Trophoblast cell (in vitro differentiated cells and primary cell): ENCODE measurements around the gene FAM184A.

Source experiments
- DNase-seq, 2 donors: peaks; one replicate each; pipeline ENCODE4 v3.0.0-alpha.2; 2016
- H2AFZ ChIP-seq: 2 replicates; pipeline ENCODE4 v1.6.1; 2013; ENCODE audit warnings: low read length, moderate library complexity, mild to moderate bottlenecking; ENCODE audit not compliant: insufficient read depth, poor library complexity
- H2AK5ac ChIP-seq: 2 replicates; pipeline ENCODE4 v1.6.1; 2013; ENCODE audit warnings: mild to moderate bottlenecking, low read length
- H2BK120ac ChIP-seq: 2 replicates; pipeline ENCODE4 v1.6.1; 2013; ENCODE audit warnings: low read length, mild to moderate bottlenecking, moderate library complexity; ENCODE audit not compliant: insufficient read depth, poor library complexity
- H2BK12ac ChIP-seq: 2 replicates; pipeline ENCODE4 v1.6.1; 2013; ENCODE audit warnings: mild to moderate bottlenecking, low read length, moderate library complexity
- H2BK5ac ChIP-seq: 2 replicates; pipeline ENCODE4 v1.6.1; 2013; ENCODE audit warnings: low read length, low read depth, moderate library complexity, mild to moderate bottlenecking; ENCODE audit not compliant: poor library complexity
- H3K14ac ChIP-seq: 2 replicates; pipeline ENCODE4 v1.6.1; 2013; ENCODE audit warnings: mild to moderate bottlenecking, low read length
- H3K18ac ChIP-seq: 2 replicates; pipeline ENCODE4 v1.6.1; 2013; ENCODE audit warnings: mild to moderate bottlenecking, low read length
- H3K23ac ChIP-seq: 2 replicates; pipeline ENCODE4 v1.6.1; 2013; ENCODE audit warnings: low read length
- H3K27ac ChIP-seq: 2 replicates; pipeline ENCODE4 v1.5.1; 2013; ENCODE audit warnings: low read depth, mild to moderate bottlenecking, inconsistent platforms, low read length, moderate library complexity
- H3K27me3 ChIP-seq: 2 replicates; pipeline ENCODE4 v1.6.1; 2013; ENCODE audit warnings: inconsistent platforms, mild to moderate bottlenecking, low read length, moderate library complexity; ENCODE audit not compliant: insufficient read depth
- H3K36me3 ChIP-seq, 2 experiments: 1 replicate in 1 of 2; 2 replicates in 1 of 2; pipeline ENCODE4 v1.6.1; 2013; ENCODE audit warnings: low read length in 2 of 2, mild to moderate bottlenecking in 2 of 2, moderate library complexity in 1 of 2; ENCODE audit not compliant: insufficient read depth in 2 of 2, control insufficient read depth in 1 of 2
- H3K4ac ChIP-seq: 2 replicates; pipeline ENCODE4 v1.6.1; 2013; ENCODE audit warnings: low read depth, mild to moderate bottlenecking, low read length, moderate library complexity
- H3K4me1 ChIP-seq, 2 experiments: 1 replicate in 1 of 2; 2 replicates in 1 of 2; pipeline ENCODE4 v1.6.1; 2013; ENCODE audit warnings: low read length in 2 of 2, mild to moderate bottlenecking in 2 of 2, moderate library complexity in 1 of 2; ENCODE audit not compliant: insufficient read depth in 2 of 2, control insufficient read depth in 1 of 2
- H3K4me2 ChIP-seq: 2 replicates; pipeline ENCODE4 v1.6.1; 2013; ENCODE audit warnings: inconsistent platforms, mild to moderate bottlenecking, low read length, moderate library complexity
- H3K4me3 ChIP-seq: 2 replicates; pipeline ENCODE4 v1.5.1; 2013; ENCODE audit warnings: mild to moderate bottlenecking, low read depth, low read length, inconsistent platforms
- H3K79me1 ChIP-seq: one replicate; pipeline ENCODE4 v1.6.1; 2013; ENCODE audit warnings: low read length
- H3K79me2 ChIP-seq: 2 replicates; pipeline ENCODE4 v1.6.1; 2013; ENCODE audit warnings: low read length, mild to moderate bottlenecking; ENCODE audit not compliant: control insufficient read depth, insufficient read depth, poor library complexity
- H3K9ac ChIP-seq: 2 replicates; pipeline ENCODE4 v1.6.1; 2013; ENCODE audit warnings: mild to moderate bottlenecking, low read length
- H3K9me3 ChIP-seq: 2 replicates; pipeline ENCODE4 v1.6.1; 2013; ENCODE audit warnings: low read depth, mild to moderate bottlenecking, control low read depth, inconsistent platforms, low read length; ENCODE audit not compliant: insufficient read depth
- H4K12ac ChIP-seq: 2 replicates; pipeline ENCODE4 v1.6.1; 2013; ENCODE audit warnings: low read depth, mild to moderate bottlenecking, low read length, moderate library complexity
- H4K8ac ChIP-seq: 2 replicates; pipeline ENCODE4 v1.6.1; 2013; ENCODE audit warnings: low read depth, mild to moderate bottlenecking, low read length, moderate library complexity
- H4K91ac ChIP-seq: one replicate; pipeline ENCODE4 v1.6.1; 2013; ENCODE audit warnings: low read depth, mild to moderate bottlenecking, low read length, moderate library complexity
- WGBS: extraction: QIAGEN DNeasy Blood & Tissue Kit; methylation state at CpG from one replicate; pipeline ENCODE4 v1.1.7; 2013; ENCODE audit warnings: missing lambda C conversion rate; ENCODE audit not compliant: insufficient read length, insufficient coverage; ENCODE audit errors: extremely low coverage; 5-methylcytosine and 5-hydroxymethylcytosine counted together

The FAM184A gene

DNA sequence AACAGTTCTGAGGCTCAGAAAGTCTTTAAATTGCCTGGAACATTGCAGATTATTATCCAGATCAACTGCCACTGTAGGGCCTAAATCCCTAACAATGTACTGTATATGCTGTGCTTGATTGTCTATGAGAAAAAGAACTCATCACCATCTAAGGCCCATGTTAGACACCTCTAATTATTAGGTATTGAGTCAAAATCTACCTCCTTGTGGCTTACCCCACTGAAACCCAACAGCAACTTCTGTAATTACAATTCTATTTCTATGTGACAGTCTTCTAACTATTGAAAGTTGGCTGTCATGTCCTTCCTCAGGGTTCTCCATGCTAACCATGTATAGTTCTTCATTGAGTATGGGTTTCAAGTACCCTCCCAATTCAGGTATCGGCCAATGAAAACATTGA lies 157.4 kb downstream of the FAM184A start:
- no peak overlapping the region for H4K91ac ChIP-seq
- no peak overlapping the region for H3K9ac ChIP-seq
- H2AFZ ChIP-seq = no peak overlapping the region
- no peaks in the 10 kb centered on the region for H3K27me3 ChIP-seq
- no peak overlapping the region for H2BK120ac ChIP-seq
- H3K36me3 ChIP-seq = peaks cover 4 to 19% of the 10 kb centered on the region in 2 experiments
- H3K14ac ChIP-seq = no peak overlapping the region
- H3K4me2 ChIP-seq = no peak overlapping the region
- H4K8ac ChIP-seq = no peak overlapping the region
- H3K27ac ChIP-seq = no peak overlapping the region
- H4K12ac ChIP-seq = no peak overlapping the region
- no peak overlapping the region for H3K4me3 ChIP-seq
- no peak overlapping the region for H2AK5ac ChIP-seq
- H3K4me1 ChIP-seq = no peaks in the 10 kb centered on the region
- DNase-seq = no peak
- no peaks in the 10 kb centered on the region for H3K9me3 ChIP-seq
- H3K18ac ChIP-seq = no peak overlapping the region
- H3K23ac ChIP-seq = no peak overlapping the region
- H3K4ac ChIP-seq = no peak overlapping the region
- no CpG with 5 or more reads among the region's 1 CpG for WGBS
- H3K79me1 ChIP-seq = no peaks in the 10 kb centered on the region
- H2BK12ac ChIP-seq = no peak overlapping the region
- no peak overlapping the region for H2BK5ac ChIP-seq
- no peaks in the 10 kb centered on the region for H3K79me2 ChIP-seq

DNA sequence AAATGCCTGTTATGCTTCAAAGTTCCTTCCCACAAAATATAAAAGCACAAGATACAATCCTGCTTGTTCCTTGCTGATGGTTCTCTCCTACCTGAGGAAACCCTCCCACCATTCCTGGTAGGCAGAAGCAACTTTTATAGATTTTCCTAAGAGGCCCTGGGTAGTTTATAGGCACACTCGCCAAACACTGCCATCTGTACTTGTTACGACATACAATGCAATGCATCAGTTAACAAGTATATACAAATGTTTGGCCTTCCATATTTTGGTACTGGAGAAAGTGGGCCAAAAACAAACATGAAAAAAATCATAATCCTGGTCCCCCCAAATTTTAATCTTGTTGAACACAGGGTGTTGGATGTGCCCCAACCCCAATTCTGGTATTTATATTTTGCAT lies 160.1 kb downstream of the FAM184A start:
- Histone ChIP-seq H3K79me2 (no peaks in the 10 kb centered on the region), H3K9ac (no peak overlapping the region), H4K12ac (no peak overlapping the region), H3K9me3 (no peaks in the 10 kb centered on the region), H2BK5ac (no peak overlapping the region), H3K36me3 (peaks cover 7 to 23% of the 10 kb centered on the region in 2 experiments), H3K18ac (no peak overlapping the region), H2BK120ac (no peak overlapping the region), H4K91ac (no peak overlapping the region), H4K8ac (no peak overlapping the region), H3K4me2 (no peak overlapping the region), H3K4me3 (no peak overlapping the region), H3K23ac (no peak overlapping the region), H3K27me3 (no peaks in the 10 kb centered on the region), H2AK5ac (no peak overlapping the region), H3K79me1 (no peaks in the 10 kb centered on the region), H2AFZ (no peak overlapping the region), H3K14ac (no peak overlapping the region), H3K4me1 (no peaks in the 10 kb centered on the region), H2BK12ac (no peak overlapping the region), H3K4ac (no peak overlapping the region), H3K27ac (no peak overlapping the region)
- no CpG with 5 or more reads among the region's 2 CpGs for WGBS
- DNase-seq = no peak

DNA sequence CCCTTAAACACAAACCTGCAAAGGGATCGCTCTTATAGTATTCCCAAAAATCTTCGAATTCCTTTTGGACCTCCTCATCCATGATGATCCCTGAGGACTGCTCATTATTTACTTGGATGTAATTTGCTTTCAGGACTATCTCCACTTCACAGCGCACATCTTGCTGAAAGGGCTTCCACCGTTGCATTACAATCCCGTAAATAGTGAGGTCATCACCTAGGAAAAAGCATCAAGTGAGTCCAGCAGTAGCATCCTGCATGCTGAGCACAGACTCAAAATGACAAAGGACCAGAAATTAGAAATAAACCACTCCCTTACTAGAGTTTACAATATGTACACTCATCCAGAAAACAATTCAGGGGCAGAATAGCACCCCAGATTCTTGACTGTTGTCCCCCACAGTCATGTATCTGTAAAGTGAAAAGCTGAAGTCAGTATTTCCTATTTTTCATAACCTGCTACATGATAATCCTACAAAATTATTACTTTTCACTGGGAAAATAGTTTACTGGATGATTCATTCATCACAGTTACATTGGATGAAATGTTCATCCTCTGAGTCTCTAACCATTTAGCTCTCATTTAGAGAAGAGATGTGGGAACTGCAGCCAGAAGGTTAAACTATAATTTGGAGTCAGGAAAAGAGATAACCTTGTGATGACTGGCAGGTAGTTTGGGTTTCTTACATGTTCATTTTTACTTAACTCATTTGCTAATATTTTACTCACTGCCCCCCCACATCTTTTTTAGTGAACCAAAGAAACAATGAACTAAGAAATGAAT lies 160.7 kb downstream of the FAM184A start:
- Histone ChIP-seq H2BK12ac (no peak overlapping the region), H2BK120ac (no peak overlapping the region), H4K8ac (no peak overlapping the region), H3K9ac (no peak overlapping the region), H3K4me2 (no peak overlapping the region), H3K14ac (no peak overlapping the region), H3K4ac (no peak overlapping the region), H3K27ac (no peak overlapping the region), H2AFZ (no peak overlapping the region), H4K12ac (no peak overlapping the region), H3K18ac (no peak overlapping the region), H3K23ac (no peak overlapping the region), H3K4me3 (no peak overlapping the region), H3K4me1 (no peaks in the 10 kb centered on the region), H3K9me3 (no peaks in the 10 kb centered on the region), H3K79me2 (no peaks in the 10 kb centered on the region), H3K36me3 (peaks cover 5 to 22% of the 10 kb centered on the region in 2 experiments), H2AK5ac (no peak overlapping the region), H2BK5ac (no peak overlapping the region), H3K79me1 (no peaks in the 10 kb centered on the region), H3K27me3 (no peaks in the 10 kb centered on the region), H4K91ac (no peak overlapping the region)
- no peak for DNase-seq
- no CpG with 5 or more reads among the region's 5 CpGs for WGBS

DNA sequence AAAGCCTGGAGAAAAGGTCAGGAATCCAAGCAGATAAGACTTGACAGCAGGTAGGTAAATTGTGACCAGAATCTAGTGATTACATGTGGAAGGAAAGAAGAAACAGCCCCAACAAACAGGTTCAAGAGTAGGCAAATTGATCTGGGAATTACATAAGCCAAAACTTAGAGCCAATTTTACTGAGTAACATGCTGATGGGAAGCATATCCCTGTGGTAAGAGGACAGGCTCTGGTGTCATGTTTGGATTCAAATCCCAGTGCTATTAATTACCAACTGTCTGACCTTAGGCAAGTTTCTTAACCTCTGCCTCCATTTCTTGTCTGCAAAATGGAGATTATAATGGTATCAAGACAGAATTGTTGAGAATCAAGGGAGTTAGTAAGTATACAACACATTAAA lies 163.9 kb downstream of the FAM184A start:
- DNase-seq = no peak
- no peak overlapping the region for H3K4me2 ChIP-seq
- no peak overlapping the region for H3K14ac ChIP-seq
- H3K4me3 ChIP-seq = no peak overlapping the region
- no peaks in the 10 kb centered on the region for H3K79me1 ChIP-seq
- H3K9ac ChIP-seq = no peak overlapping the region
- H2BK5ac ChIP-seq = no peak overlapping the region
- no peaks in the 10 kb centered on the region for H3K79me2 ChIP-seq
- no peaks in the 10 kb centered on the region for H3K9me3 ChIP-seq
- H4K91ac ChIP-seq = no peak overlapping the region
- H2AK5ac ChIP-seq = no peak overlapping the region
- no peak overlapping the region for H4K12ac ChIP-seq
- no peaks in the 10 kb centered on the region for H3K27me3 ChIP-seq
- H3K27ac ChIP-seq = no peak overlapping the region
- H3K36me3 ChIP-seq = peaks cover 9 to 20% of the 10 kb centered on the region in 2 experiments
- H3K18ac ChIP-seq = no peak overlapping the region
- no peaks in the 10 kb centered on the region for H3K4me1 ChIP-seq
- no peak overlapping the region for H4K8ac ChIP-seq
- no peak overlapping the region for H3K23ac ChIP-seq
- H2BK12ac ChIP-seq = no peak overlapping the region
- H3K4ac ChIP-seq = no peak overlapping the region
- no peak overlapping the region for H2AFZ ChIP-seq
- no peak overlapping the region for H2BK120ac ChIP-seq
